ENCODE results near the gene CAB39. TPM values are rescaled to one million over a fixed set of nuclear protein-coding genes. Genes with fewer than 3 reads are reported as not detected.

CAB39 gene
- total RNA-seq, 1 donor from 2014 or later = 78.9 TPM

GRCh38 chr2:230830428-230830827 lies 117.8 kb downstream of the CAB39 start:
- H3K27me3 ChIP-seq = peaks cover 38% of the 10 kb centered on the region
- DNase-seq (no peak), ATAC-seq (no peak)
- no peaks in the 10 kb centered on the region for H3K36me3 ChIP-seq
- H3K4me3 ChIP-seq = no peak overlapping the region
- no peak overlapping the region for H3K27ac ChIP-seq
- TF ChIP-seq CTCF (IDR thresholded peaks at IDR 0.05) = no peak
- H3K9me3 ChIP-seq = no peaks in the 10 kb centered on the region
- H3K4me1 ChIP-seq = peaks cover 3% of the 10 kb centered on the region
- intact Hi-C loops (cut with DNase I) = no loop called here

GRCh38 chr2:230840301-230840700 lies 127.7 kb downstream of the CAB39 start:
- H3K9me3 ChIP-seq = no peaks in the 10 kb centered on the region
- no peak overlapping the region for H3K27ac ChIP-seq
- intact Hi-C loops (cut with DNase I) = no loop called here
- TF ChIP-seq CTCF (IDR thresholded peaks at IDR 0.05) = no peak
- H3K27me3 ChIP-seq = no peaks in the 10 kb centered on the region
- H3K4me3 ChIP-seq = no peak overlapping the region
- no peak for DNase-seq
- no peak for ATAC-seq
- no peaks in the 10 kb centered on the region for H3K4me1 ChIP-seq
- no peaks in the 10 kb centered on the region for H3K36me3 ChIP-seq

- Histone ChIP-seq H3K9me3 (no peaks in the 10 kb centered on the region), H3K4me1 (no peaks in the 10 kb centered on the region), H3K36me3 (no peaks in the 10 kb centered on the region), H3K4me3 (no peak overlapping the region), H3K27me3 (no peaks in the 10 kb centered on the region), H3K27ac (no peak overlapping the region)
- no peak for DNase-seq
- ATAC-seq = no peak
- intact Hi-C loops (cut with DNase I) = no loop called here
- TF ChIP-seq CTCF (IDR thresholded peaks at IDR 0.05) = no peak
These were observed 129.8 kb downstream of the CAB39 start for GRCh38 chr2:230842473-230842872.

DNA sequence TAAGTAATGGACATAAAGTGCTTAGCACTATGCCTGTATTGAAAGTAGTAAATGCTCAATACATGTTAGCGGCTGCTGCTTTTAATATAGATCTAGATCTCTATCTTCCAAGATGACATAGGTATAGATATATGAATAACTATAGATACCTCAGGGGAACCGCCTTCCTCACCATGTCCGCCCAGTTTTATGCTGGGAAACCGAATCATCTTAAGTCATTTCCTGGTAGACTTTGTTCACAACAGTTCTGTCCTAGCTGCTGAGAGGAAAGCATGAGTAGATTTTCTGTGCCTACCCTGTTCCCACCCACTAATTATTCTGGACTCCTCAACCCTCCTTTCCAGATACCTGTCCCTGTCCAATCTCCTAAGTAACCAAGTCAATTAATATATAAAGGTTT lies 130.5 kb downstream of the CAB39 start:
- H3K36me3 ChIP-seq = no peaks in the 10 kb centered on the region
- no peak overlapping the region for H3K27ac ChIP-seq
- no peak for TF ChIP-seq CTCF (IDR thresholded peaks at IDR 0.05)
- no peaks in the 10 kb centered on the region for H3K9me3 ChIP-seq
- no peaks in the 10 kb centered on the region for H3K27me3 ChIP-seq
- intact Hi-C loops (cut with DNase I) = no loop called here
- no peak for DNase-seq
- no peaks in the 10 kb centered on the region for H3K4me1 ChIP-seq
- no peak overlapping the region for H3K4me3 ChIP-seq
- no peak for ATAC-seq

DNA sequence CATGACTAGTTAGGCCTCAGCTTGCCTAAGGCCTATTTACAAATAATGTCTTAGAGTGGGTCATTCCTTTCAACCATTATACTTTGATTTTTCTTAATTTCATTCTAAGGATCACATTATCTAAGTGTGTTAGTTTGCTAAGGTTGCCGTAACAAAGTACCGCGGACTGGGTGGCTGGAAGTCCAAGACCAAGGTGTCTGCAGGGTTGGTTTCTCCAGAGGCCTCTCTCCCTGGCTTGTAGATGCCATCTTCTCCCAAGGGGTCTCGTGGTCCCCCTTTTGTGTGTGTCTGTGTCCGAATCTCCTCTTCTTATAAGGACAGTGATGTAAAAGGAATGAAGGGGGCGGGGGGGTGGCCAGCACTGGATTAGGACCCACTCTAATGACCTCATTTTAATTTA lies 133.7 kb downstream of the CAB39 start:
- intact Hi-C loops (cut with DNase I) = no loop called here
- Histone ChIP-seq H3K27ac (no peak overlapping the region), H3K9me3 (no peaks in the 10 kb centered on the region), H3K4me1 (no peaks in the 10 kb centered on the region), H3K27me3 (peaks cover 13% of the 10 kb centered on the region), H3K36me3 (no peaks in the 10 kb centered on the region), H3K4me3 (no peak overlapping the region)
- ATAC-seq = no peak
- TF ChIP-seq CTCF (IDR thresholded peaks at IDR 0.05) = no peak
- no peak for DNase-seq

- intact Hi-C loops (cut with DNase I) = no loop called here
- DNase-seq (peak; percentile 94), ATAC-seq (peak; percentile 98)
- H3K27ac ChIP-seq = no peak overlapping the region
- peaks cover 18% of the 10 kb centered on the region for H3K27me3 ChIP-seq
- TF ChIP-seq CTCF (IDR thresholded peaks at IDR 0.05) = peak; percentile 92
- no peaks in the 10 kb centered on the region for H3K9me3 ChIP-seq
- H3K4me3 ChIP-seq = no peak overlapping the region
- no peaks in the 10 kb centered on the region for H3K36me3 ChIP-seq
- no peaks in the 10 kb centered on the region for H3K4me1 ChIP-seq
These were observed 135.3 kb downstream of the CAB39 start for GRCh38 chr2:230847883-230848388.

Data from upper lobe of right lung (tissue), 1 donor.